Activated CD4-positive, alpha-beta T cell treated with anti-CD3 and anti-CD28 coated beads, Interleukin-2, amount 50 U/mL, for 24 hours (primary cell): Measurements from ENCODE around the gene SPDYE1.
"Not testable (repeated sequence)": the region's sequence is repeated elsewhere in the genome, so short reads cannot be mapped to it uniquely, and the experiment has no call there.

Source experiments
- DNase-seq, 2 donors: peaks; one replicate each; pipeline ENCODE4 v3.0.0-alpha.2; 2020; ENCODE audit warnings: low read depth in 1 of 2, low spot score in 1 of 2

The SPDYE1 gene, protein sequence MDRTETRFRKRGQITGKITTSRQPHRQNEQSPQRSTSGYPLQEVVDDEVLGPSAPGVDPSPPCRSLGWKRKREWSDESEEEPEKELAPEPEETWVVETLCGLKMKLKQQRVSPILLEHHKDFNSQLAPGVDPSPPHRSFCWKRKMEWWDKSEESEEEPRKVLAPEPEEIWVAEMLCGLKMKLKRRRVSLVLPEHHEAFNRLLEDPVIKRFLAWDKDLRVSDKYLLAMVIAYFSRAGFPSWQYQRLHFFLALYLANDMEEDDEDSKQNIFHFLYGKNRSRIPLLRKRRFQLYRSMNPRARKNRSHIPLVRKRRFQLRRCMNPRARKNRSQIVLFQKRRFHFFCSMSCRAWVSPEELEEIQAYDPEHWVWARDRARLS

DNA sequence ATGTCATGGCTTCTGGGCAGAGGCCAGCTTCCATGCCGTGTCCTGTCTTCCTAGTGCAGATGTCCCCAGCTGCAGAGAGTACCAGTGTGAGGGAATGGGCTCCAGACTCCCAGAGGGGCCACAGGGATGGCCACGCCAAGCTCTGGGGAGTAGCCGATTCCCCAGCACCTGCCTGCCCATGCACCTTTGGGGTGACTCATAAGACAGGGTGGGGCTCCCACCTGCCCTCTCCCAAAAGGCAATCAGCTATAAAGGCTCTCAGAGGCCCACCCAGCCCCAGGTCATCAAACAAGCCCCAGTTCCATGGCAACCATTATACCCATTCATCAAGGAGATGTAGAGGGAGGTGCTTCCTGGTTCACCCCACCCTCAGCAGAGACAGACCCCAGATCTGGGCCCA lies at the start of gene SPDYE1:
SPDYE1 (plus strand) TSS at position 366 of the 400 bp plus-strand sequence. CDS start 2,053 bp downstream, outside the sequence.
- DNase-seq, result not testable (repeated sequence)

DNA sequence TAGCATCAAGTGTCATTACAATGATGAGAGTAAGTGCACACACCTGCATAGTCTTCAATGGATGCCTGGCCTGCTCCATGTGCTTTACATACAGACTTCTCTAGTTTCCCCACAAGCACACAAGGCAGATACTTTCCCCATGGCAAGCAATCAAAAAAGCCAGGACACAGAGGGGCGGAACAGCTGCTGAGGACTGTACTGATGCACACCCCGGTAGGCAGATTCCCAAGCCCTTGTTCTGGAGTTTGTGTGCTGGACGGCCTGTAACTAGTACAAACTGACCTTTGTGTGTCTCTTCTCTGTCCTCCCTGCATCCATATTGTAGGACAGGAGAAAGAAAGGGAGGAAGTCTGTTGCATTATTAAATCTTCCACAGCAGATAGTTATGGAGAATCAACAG lies 45.7 kb upstream of the SPDYE1 start:
- DNase-seq, result no peak

DNA sequence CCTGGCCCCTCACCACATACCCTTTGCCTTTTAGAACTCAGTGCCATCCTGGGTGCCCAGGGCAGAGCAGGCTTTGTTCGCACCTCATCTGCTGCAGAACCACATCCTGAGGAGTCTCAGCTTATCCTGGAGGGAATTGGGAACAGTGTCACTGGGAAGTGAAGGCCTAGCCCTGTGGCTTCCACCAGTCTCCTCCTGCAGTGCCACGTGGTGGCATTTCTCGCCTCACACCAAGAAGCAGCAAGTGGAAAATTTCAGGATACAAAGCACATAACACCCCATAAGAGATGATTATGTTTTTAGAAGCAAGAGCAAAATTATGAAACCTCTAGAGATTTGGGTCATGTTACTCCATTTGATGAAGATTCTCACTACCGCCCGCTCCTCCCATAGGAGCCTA lies 44.6 kb upstream of the SPDYE1 start:
- no peak for DNase-seq

DNA sequence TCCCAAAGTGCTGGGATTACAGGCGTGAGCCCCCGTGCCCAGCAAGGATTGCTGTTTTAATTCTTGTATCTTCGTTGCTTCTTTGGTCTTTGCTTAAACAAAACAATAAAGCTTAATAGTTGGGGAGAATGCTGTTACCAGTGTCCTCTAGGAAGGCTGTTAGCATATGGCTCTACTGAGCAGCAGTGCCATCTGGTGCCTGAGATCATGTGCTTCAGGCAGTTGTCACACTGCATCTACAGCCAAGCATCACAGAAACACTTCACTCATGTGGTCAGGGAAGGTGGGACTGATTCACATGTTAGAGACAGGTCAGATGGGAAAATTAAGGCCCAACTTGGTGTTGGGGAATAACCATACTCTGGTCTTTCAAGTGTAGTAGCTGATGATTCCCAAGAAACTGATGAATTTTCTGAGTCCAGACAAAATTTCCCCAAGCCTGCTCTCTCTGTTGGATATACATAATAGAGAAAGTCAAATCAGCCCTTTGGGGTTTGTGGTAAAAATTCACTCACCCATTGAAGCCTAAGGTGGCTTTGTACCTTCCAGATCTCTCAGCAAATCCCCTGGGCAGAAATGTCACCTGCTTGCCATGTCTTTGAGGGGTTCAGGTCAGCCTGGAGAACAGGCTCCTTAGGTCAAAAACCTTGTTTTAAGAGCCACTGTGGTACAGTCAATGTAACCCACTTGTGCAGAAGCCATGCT lies 43.0 kb upstream of the SPDYE1 start:
- no peak for DNase-seq

DNA sequence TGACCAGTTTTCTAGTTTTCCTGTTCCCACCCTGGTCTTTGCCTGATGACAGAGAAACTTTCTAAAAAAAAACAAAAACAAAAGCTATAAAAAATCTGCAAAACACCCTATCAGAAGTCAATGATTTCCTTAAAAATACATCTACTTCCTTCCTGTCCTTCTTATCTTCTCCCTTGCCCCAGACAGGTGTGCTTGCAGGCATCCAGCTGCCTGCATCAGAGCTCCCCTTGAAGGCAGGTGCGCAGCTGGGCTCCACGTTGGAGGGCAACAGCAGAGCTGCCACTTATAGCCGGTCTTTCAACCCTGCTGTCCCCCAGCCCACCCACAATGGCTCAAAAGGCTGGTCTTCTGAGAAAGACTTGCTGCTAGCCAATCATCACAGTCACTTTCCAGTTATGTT lies 41.7 kb upstream of the SPDYE1 start:
- no peak for DNase-seq

DNA sequence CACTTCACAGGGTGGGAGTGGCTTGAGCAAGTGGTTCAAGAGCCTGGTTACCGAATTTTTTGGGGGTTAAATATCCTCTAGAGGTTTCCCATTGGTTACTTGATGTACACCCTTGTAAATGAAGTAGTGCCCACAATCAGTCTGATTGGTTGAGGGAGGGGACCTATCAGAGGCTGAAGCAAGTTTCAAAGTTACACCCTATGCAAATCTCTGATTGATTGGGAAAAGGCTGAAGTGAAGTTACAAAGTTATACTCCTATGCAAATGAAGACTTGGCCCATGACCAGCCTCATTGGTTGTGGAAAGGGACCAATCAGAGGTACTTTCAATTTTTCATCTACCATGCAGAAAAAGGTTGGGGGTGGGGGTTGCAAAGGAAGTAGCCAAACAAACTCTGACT lies 36.8 kb upstream of the SPDYE1 start:
- no peak for DNase-seq

DNA sequence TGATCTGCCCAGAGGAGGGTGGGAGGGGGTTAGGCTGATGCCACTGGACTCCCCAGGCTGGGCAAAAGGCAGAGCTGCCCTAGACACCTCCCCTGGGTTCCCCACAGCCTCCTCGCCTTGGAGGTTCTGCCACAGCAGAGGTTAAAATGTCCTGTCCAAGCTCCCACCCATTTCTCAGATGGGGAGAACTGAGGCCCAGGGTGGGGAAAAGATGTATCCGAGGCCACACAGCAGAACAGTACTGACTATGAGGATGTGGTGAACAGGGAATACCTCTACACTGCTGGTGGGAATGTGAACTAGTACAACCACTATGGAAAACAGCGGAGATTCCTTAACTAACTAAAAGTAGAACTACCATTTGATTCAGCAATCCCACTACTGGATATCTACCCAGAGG lies 31.3 kb upstream of the SPDYE1 start:
- not testable (repeated sequence) for DNase-seq

DNA sequence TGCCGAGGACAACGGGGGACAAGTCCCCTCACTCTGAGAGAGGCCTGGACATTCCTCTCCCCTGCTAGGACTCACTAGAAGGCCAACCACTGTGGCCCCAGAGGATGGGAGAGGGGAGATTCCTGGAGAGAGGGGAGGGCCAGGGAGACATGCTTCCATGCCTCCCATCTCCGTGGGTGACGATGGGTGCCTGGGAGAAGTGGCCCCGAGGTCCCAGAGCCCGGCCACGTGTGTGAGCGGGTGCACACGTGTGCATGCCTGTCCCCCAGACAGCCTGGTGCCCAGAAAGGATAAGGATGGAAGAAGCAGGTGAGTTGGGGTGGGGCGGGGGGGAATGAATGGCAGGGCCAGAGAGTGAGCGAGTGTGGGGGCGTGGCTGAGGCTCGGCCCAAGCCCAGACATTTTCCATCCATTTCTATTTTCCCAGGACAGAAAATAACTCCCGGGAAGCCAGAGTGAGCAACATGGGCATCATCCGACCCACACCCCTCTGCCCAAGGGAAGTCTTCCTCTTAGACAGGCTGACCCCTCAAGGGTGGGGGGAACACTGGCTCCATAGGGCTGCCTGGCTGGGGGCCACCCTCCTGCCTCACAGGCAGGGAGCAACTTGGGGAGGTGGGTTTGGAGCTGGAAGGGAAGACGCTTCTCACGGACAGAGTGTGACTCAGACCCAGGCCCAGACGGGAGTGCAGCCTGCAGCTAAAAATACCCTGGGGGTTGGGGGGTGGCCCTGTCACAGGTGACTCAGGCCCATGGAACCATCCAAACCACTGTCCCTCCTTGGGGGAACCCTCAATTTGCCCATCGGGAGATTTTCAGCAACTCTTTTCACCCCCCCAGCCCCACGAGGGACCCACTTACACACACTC lies 29.3 kb upstream of the SPDYE1 start:
- DNase-seq, result not testable (repeated sequence)

DNA sequence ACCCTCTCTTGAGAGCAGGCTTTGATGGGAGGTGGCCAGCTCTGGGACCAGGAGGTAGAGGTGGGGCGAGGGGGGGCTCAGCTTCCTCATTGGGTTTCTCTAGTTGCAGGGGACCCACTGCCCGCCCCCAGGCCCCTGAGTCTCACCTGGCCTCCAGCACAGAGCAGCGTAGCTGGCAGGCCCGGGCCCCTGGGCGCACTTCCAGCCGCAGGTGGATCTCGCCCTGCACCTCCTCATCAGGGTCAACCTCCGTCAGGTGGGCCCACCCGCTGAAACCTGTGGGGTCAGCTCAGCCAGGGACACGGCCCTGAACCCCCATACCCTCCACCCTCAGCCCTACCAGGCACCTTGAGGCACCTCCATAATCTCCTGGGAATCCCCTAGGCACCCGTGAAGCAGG lies 28.1 kb upstream of the SPDYE1 start:
- not testable (repeated sequence) for DNase-seq

DNA sequence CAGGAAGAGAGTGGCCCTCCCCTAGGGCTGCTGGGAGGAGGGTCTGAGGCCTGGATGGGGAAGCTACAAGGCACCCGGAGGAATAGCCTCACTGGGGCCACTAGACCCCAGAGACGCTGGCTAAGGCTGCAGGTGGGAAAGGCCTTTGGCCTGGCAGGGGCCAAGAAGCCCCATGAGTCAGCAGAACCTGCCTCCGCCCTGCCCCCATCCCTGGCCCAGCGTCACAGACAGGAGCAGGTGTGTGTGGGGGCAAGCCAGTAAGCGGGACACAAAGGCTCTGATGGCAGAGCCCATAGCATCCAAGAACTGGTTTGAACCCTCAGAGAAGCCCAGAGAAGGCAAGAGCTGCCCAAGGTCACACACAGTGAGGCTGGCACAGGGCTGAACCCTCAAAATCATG lies 27.0 kb upstream of the SPDYE1 start:
- not testable (repeated sequence) for DNase-seq

DNA sequence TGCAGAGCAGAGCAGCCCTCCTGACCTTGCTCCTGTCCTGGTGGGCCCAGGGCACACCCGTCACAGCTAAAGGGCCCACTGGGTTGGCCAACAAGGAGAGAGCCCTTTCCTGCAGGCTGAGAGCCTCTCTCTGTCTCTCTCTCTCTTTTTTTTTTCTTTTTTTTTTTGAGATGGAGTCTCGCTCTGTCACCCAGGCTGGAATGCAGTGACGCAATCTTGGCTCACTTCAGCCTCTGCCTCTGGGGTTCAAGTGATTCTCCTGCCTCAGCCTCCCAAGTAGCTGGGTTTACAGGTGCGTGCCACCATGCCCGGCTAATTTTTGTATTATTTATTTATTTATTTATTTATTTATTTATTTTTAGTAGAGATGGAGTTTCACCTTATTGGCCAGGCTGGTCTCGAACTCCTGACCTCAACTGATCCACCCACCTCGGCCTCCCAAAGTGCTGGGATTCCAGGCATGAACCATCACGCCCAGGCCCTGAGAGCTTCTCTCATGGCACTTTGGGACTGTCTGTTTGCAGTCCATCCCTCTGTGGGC lies 23.6 kb upstream of the SPDYE1 start:
- DNase-seq, result not testable (repeated sequence)

DNA sequence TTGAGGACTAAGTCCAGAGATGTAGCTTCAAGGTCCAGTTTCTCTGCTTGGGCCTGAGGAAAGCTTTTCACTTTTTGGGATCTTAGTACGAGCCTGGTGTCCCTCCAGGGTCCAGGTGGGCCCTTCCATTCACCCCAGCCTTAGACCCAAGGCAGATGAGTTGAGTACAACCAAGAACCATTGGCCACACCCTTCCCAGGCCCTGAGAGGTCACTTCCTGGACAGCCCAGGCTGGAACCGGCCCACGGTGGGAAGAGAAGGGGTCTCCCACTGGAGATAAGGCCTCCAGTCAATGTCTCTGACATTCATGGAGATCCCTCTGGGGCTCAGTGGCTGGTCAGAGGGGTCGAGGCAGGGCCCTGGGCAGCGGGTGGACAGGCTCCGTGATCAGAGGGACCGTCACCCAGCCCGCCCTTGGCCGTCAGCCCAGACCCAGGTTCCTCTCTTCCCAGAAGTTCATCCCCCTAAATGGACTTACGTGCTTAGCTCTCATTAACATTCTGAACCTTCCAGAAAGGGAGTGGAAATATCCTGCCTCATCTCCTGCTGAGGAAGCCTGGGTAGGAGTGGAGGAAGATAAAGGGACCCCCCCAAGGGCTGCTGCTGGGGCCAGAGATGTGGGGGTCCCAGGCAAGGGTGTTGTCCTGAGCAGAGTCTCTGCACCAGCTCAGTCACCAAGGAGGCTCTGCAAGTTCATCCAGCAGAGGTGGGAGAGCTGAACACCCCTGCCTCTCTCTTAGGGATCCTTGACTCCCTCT lies 22.8 kb upstream of the SPDYE1 start:
- DNase-seq, result not testable (repeated sequence)

DNA sequence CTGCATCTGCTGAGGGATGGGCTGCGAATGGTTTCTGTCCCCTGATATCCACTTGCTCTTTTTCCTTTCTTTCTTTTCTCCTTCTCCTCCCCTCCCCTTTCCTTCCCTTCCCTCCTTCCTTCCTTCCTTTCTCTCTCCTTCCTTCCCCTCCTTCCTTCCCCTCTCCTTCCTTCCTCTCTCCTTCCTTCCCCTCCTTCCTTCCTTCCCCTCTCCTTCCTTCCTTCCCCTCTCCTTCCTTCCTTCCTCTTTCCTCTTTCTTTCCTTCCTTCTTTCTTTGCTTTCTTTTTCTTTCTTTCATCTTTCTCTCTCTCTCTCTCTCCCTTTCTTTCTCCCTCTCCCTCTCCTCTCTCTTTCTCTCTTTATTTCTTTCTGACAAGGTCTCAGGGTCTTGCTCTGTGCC lies 20.2 kb upstream of the SPDYE1 start:
- no peak for DNase-seq

DNA sequence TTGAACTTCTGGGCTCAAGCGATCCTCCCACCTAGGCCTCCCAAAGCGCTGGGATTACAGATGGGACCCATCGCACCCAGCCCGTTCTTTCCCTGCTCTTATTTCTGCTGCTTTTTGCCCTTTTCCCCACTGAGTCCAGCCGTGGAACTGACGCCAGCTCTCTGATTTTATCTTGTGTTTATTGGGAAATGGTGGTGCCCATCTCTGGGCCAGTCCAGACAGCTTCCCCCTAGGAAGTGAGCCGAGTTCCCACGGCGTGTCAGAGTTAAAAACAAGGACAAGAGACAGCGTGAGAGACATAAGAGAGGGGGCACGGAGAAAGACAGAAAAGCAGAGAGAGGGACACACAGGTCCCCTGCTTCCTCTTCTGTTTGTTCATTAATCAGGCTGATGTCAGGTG lies 19.6 kb upstream of the SPDYE1 start:
- not testable (repeated sequence) for DNase-seq

DNA sequence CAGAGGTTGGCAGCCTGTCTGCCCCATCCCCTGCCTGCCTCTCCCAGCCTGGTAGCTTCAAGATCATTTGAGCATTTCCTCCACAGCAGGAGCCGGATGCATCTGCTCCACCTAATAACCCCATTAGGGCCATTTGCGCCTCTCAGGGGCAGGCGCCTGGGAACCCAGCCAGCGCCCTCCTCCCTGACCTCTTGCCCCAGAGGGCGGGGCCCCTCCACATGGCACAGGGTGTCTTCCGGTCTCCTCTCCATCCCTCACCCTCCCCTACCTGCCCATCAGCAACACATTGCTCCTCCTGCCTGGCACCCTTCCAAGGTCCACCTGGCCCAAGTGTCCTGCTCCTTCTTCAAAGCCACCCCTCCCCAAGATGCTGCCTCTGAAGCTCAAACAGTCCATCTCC lies 14.8 kb upstream of the SPDYE1 start:
- DNase-seq, result not testable (repeated sequence)

DNA sequence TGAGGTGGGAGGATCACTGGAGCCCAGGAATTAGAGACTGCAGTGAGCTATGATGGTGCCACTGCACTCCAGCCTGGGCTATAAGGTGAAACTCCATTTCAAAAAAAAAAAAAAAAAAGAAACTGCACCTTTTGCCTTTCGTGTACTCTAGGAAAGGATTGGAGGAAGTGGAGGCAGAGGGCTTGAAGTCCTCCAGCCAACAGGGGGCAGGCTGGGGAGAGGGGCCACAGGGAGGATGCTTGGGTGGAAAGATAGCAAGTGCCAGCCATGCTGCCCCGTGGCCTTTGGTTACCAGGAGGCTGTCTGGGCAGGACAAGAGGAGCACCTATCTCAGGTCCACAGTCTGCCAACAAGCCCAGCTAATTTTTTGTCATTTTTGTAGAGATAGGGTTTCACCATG lies 14.0 kb upstream of the SPDYE1 start:
- not testable (repeated sequence) for DNase-seq

DNA sequence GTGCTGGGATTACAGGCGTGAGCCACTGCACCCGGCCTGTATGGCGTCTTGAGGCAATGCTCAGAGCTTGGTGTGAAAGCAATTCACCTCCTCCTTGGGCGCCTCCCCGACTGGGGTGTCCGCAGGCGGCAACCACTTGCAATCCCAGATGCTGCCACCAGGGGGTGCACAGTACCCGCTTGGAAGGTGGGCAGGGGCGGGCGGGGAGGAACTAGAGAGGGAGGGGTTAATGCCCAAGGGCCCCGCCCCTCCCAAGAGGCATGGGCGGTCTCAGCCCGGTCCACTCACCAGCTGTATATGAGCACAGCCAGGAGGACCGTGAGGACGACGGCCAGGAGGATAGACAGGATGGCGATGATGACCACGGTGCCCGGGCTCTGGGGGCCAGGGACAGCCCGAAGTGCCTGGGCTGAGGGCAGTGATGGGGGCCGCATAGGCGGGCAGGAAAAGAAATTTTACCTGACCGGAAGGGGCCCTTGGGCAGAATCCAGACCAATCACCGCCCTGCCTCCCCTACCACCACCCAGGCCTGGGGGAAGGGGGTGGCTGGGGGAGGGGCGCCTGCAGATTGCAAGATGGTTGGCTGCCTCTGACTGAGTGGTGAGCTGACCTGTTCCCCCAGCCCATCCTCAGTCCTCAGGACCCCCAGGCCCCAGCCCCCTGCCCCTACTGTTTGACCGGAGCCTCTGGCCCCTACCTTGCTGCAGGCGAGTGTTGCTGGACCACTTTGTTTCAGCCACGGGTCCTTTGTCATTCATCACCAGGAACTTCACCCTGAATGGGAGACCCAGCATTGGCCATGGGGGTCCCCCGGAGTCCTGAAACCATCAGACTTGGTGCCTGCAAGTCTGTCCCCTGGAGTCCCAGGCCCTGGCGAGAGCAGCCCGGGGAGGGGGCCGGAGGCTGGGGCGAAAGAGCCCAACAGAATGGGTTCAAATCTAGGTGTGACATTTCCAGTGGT lies 11.5 kb upstream of the SPDYE1 start:
- peak; percentile 76 to 89 for DNase-seq

DNA sequence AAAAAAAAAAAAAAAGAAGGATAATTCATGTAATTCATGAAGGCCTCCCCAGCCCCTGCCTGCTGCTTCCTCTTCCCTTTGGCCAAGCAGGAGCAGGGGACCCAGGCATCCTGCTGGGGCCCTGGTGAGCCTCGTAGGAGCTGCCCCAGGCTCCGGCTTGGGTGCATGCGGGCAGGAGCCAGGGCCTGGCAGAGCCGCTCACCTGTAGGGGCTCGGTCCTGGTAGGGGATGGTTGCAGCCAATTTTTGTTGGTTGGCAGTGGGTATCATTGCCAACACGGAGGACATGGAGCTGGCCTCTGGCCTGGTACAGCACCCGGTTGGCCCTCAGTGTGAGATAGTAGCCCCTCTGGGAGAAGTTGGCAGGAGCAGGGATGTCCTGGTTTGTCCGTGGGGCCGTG lies 10.2 kb upstream of the SPDYE1 start:
- DNase-seq, result not testable (repeated sequence)

DNA sequence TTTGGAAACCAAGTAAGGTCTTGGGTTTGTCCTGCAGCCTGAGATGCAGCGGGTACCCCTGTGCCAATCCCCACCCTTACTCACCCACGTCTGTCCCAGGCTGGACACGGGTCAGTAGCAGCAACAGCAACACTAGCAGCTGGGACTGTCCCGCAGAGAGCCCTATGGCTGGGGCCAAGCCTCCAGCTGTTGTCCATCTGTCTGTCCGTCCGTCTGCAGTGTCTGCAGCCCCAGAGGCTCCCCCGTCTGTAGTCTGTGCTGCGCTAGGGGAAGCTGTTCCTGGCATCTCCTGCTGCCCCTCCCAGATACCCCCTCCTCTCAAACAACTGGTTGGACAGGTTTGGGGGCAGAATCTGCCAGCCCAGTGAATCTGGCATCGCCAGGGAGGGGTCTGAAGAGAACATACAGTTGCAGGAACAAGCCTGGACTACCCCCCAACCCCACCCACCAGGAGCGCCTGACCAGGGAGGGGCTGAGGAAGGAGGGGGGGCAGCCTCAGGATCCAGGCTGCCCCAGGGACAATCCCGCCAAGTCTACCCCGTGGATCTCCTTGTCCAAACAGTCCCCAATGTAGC lies 7.6 kb upstream of the SPDYE1 start:
- not testable (repeated sequence) for DNase-seq
